H1 (cell line): ENCODE data around the gene PRKCA. TPM values are rescaled to one million over a fixed set of nuclear protein-coding genes. Genes with fewer than 3 reads are reported as not detected.

Experiments
- CTCF ChIA-PET: fragments of 300-600 bp; sonication (Branson Sonifier 250); formaldehyde crosslinking; loops from one replicate; lab custom pipeline; 2021; ENCODE audit not compliant: partially characterized antibody; lab: Charles Lee
- POLR2A ChIA-PET: fragments of 300-600 bp; sonication (Branson Sonifier 250); formaldehyde crosslinking; loops from one replicate; lab custom pipeline; 2021; ENCODE audit warnings: inconsistent platforms; ENCODE audit not compliant: partially characterized antibody; lab: Charles Lee
- DNase-seq, 2 experiments: peaks; one replicate each; pipeline versions ENCODE4 v3.0.0 to v3.0.0-alpha.2; 2010 to 2022; ENCODE audit warnings: low spot score in 2 of 2, low read depth in 1 of 2, mixed read lengths in 1 of 2
- FAIRE-seq: peaks from 2 replicates; lab custom pipeline; 2011; peaks lifted over from hg19 to GRCh38; lab: Jason Lieb, UNC
- H2AFZ ChIP-seq: 2 replicates; pipeline ENCODE4 v1.8.1; 2012; ENCODE audit warnings: low read length, inconsistent platforms
- H2AK5ac ChIP-seq: 2 replicates; pipeline ENCODE4 v1.6.1; 2013; ENCODE audit warnings: low read depth, low read length
- H2BK120ac ChIP-seq: replicated peaks from 2 replicates; pipeline ENCODE3; 2013; ENCODE audit warnings: low read depth, low read length, inconsistent platforms
- H2BK12ac ChIP-seq: 2 replicates; pipeline ENCODE4 v1.6.1; 2013; ENCODE audit warnings: low read depth, low read length
- H2BK15ac ChIP-seq: 2 replicates; pipeline ENCODE4 v1.6.1; 2013; ENCODE audit warnings: low read length
- H2BK20ac ChIP-seq: 2 replicates; pipeline ENCODE4 v1.6.1; 2013; ENCODE audit warnings: low read length
- H2BK5ac ChIP-seq: 2 replicates; pipeline ENCODE4 v1.6.1; 2013; ENCODE audit warnings: low read depth, low read length
- H3K14ac ChIP-seq: 2 replicates; pipeline ENCODE4 v1.6.1; 2013; ENCODE audit warnings: inconsistent platforms; ENCODE audit not compliant: insufficient read length
- H3K18ac ChIP-seq: 2 replicates; pipeline ENCODE4 v1.6.1; 2013; ENCODE audit warnings: low read length; ENCODE audit errors: extremely low read depth
- H3K23ac ChIP-seq: 2 replicates; pipeline ENCODE4 v1.6.1; 2013; ENCODE audit warnings: inconsistent platforms; ENCODE audit not compliant: insufficient read length
- H3K23me2 ChIP-seq: 2 replicates; pipeline ENCODE4 v1.6.1; 2013; ENCODE audit warnings: low read depth, low read length
- H3K27ac ChIP-seq: 2 replicates; pipeline ENCODE4 v1.6.1; 2011; ENCODE audit warnings: low read depth, low read length, inconsistent platforms
- H3K27me3 ChIP-seq, 4 experiments: replicated peaks in 1 of 4; 1 replicate in 1 of 4; 2 replicates in 3 of 4; pipeline versions ENCODE4 v1.6.1 to v1.8.1; 2011 to 2013; ENCODE audit warnings: low read length in 3 of 4, mild to moderate bottlenecking in 3 of 4, inconsistent platforms in 2 of 4, mixed read lengths in 2 of 4, moderate library complexity in 1 of 4; ENCODE audit not compliant: control insufficient read depth in 3 of 4, insufficient read depth in 3 of 4; ENCODE audit errors: extremely low read depth in 1 of 4
- H3K36me3 ChIP-seq, 4 experiments: 2 replicates each; pipeline versions ENCODE4 v1.6.1 to v1.8.1; 2011 to 2013; ENCODE audit warnings: mild to moderate bottlenecking in 4 of 4, low read length in 3 of 4, moderate library complexity in 2 of 4, control low read depth in 1 of 4, inconsistent platforms in 1 of 4; ENCODE audit not compliant: insufficient read depth in 4 of 4, control insufficient read depth in 2 of 4
- H3K4ac ChIP-seq: replicated peaks from 2 replicates; pipeline ENCODE3; 2013; ENCODE audit warnings: low read length, low read depth, mixed read lengths, inconsistent platforms; ENCODE audit not compliant: insufficient read length
- H3K4me1 ChIP-seq, 4 experiments: replicated peaks in 1 of 4; 1 replicate in 1 of 4; 2 replicates in 3 of 4; pipeline versions ENCODE4 v1.6.1 to v1.8.1; 2011 to 2013; ENCODE audit warnings: low read length in 3 of 4, inconsistent platforms in 2 of 4, mixed read lengths in 1 of 4; ENCODE audit not compliant: insufficient read depth in 4 of 4, control insufficient read depth in 3 of 4
- H3K4me2 ChIP-seq, 2 experiments: 2 replicates each; pipeline versions ENCODE4 v1.6.1 to v1.8.1; 2011 to 2013; ENCODE audit warnings: low read depth in 2 of 2, low read length in 2 of 2, control low read depth in 1 of 2, inconsistent platforms in 1 of 2, mild to moderate bottlenecking in 1 of 2; ENCODE audit not compliant: insufficient read depth in 1 of 2
- H3K4me3 ChIP-seq, 4 experiments: fragments of 200-600, 300-600 bp in 1 of 4; sonication (generic), shearing (Covaris generic), sonication (Bioruptor Twin) in 1 of 4; 2 replicates each; pipeline versions ENCODE4 v1.5.1 to v1.8.1; 2011 to 2016; ENCODE audit warnings: low read length in 4 of 4, low read depth in 3 of 4, control low read depth in 2 of 4, inconsistent platforms in 2 of 4, mild to moderate bottlenecking in 2 of 4, mixed read lengths in 1 of 4, moderate library complexity in 1 of 4; ENCODE audit not compliant: insufficient read depth in 2 of 4; ENCODE audit errors: extremely low read depth in 1 of 4
- H3K56ac ChIP-seq: replicated peaks from 2 replicates; pipeline ENCODE3; 2013; ENCODE audit warnings: low read depth, mild to moderate bottlenecking, mixed read lengths, low read length, inconsistent platforms; ENCODE audit not compliant: insufficient read length
- H3K79me1 ChIP-seq: 2 replicates; pipeline ENCODE4 v1.6.1; 2013; ENCODE audit warnings: low read depth, low read length, control low read depth
- H3K79me2 ChIP-seq, 2 experiments: 2 replicates each; pipeline versions ENCODE4 v1.6.1 to v1.8.1; 2012 to 2013; ENCODE audit warnings: low read length in 2 of 2, mild to moderate bottlenecking in 2 of 2, inconsistent platforms in 1 of 2; ENCODE audit not compliant: insufficient read depth in 2 of 2, control insufficient read depth in 1 of 2
- H3K9ac ChIP-seq, 4 experiments: replicated peaks in 1 of 4; 1 replicate in 1 of 4; 2 replicates in 3 of 4; pipeline versions ENCODE4 v1.6.1 to v1.8.1; 2011 to 2013; ENCODE audit warnings: low read depth in 3 of 4, low read length in 3 of 4, control low read depth in 2 of 4, mild to moderate bottlenecking in 2 of 4, moderate library complexity in 2 of 4, inconsistent platforms in 1 of 4; ENCODE audit errors: extremely low read depth in 1 of 4
- H3K9me3 ChIP-seq, 2 experiments: 2 replicates each; pipeline versions ENCODE4 v1.6.1 to v1.8.1; 2012 to 2013; ENCODE audit warnings: mild to moderate bottlenecking in 2 of 2, moderate library complexity in 2 of 2, control low read depth in 1 of 2, inconsistent platforms in 1 of 2, low read depth in 1 of 2, low read length in 1 of 2, mixed read lengths in 1 of 2; ENCODE audit not compliant: insufficient read depth in 2 of 2
- H4K20me1 ChIP-seq, 2 experiments: replicated peaks in 1 of 2; 2 replicates each; pipeline versions ENCODE3 to v1.8.1; 2011 to 2013; ENCODE audit warnings: inconsistent platforms in 2 of 2, low read length in 2 of 2, mild to moderate bottlenecking in 1 of 2; ENCODE audit not compliant: insufficient read depth in 2 of 2, control insufficient read depth in 1 of 2
- H4K5ac ChIP-seq: 2 replicates; pipeline ENCODE4 v1.6.1; 2013; ENCODE audit warnings: low read length, low read depth, mixed read lengths, inconsistent platforms; ENCODE audit not compliant: insufficient read length
- H4K8ac ChIP-seq: 2 replicates; pipeline ENCODE4 v1.8.0; 2013; ENCODE audit warnings: mild to moderate bottlenecking, moderate library complexity, low read length, inconsistent platforms; ENCODE audit not compliant: insufficient read depth; ENCODE audit errors: extremely low read depth
- H4K91ac ChIP-seq: replicated peaks from 2 replicates; pipeline ENCODE3; 2013; ENCODE audit warnings: low read length, mixed read lengths, inconsistent platforms; ENCODE audit not compliant: insufficient read length
- CEBPB ChIP-seq: IDR thresholded peaks from 2 replicates; pipeline ENCODE4 v1.6.1; 2012; ENCODE audit warnings: low read depth, low read length
- CTBP2 ChIP-seq: IDR thresholded peaks from 2 replicates; pipeline ENCODE4 v1.7.0; 2011; ENCODE audit warnings: borderline replicate concordance, mild to moderate bottlenecking, moderate library complexity, mixed read lengths, low read length; ENCODE audit not compliant: insufficient read depth, insufficient read length
- EGR1 ChIP-seq: IDR thresholded peaks from 2 replicates; pipeline ENCODE4 v1.6.1; 2011; ENCODE audit warnings: low read depth, low read length, borderline replicate concordance
- FOSL1 ChIP-seq: IDR thresholded peaks from 2 replicates; pipeline ENCODE4 v1.6.1; 2011; ENCODE audit warnings: mild to moderate bottlenecking, low read depth, low read length, moderate library complexity; ENCODE audit not compliant: insufficient read depth
- JUN ChIP-seq: IDR thresholded peaks from 2 replicates; pipeline ENCODE4 v1.6.1; 2011; ENCODE audit warnings: low read depth, mild to moderate bottlenecking, improper control_type of control experiment, low read length
- JUND ChIP-seq: IDR thresholded peaks from 2 replicates; pipeline ENCODE4 v1.6.1; 2011; ENCODE audit warnings: mild to moderate bottlenecking, improper control_type of control experiment, low read length
- KDM1A ChIP-seq: fragments of 200-600, 300-600 bp; sonication (generic); IDR thresholded peaks from 2 replicates; pipeline ENCODE4 v1.7.1; 2016; ENCODE audit warnings: mild to moderate bottlenecking, low read length, borderline replicate concordance
- KDM4A ChIP-seq: IDR thresholded peaks from one replicate; pipeline ENCODE4 v1.7.1; 2012; ENCODE audit warnings: low read depth, mild to moderate bottlenecking, moderate library complexity, low read length, inconsistent platforms; ENCODE audit not compliant: severe bottlenecking
- MAFK ChIP-seq: IDR thresholded peaks from 2 replicates; pipeline ENCODE4 v1.6.1; 2012; ENCODE audit warnings: low read depth, mild to moderate bottlenecking, improper control_type of control experiment, low read length
- PHF8 ChIP-seq: fragments of 200-600 bp; sonication (generic); conservative IDR thresholded peaks from 2 replicates; pipeline ENCODE4 v1.7.1; 2012; ENCODE audit warnings: low read depth, mild to moderate bottlenecking, inconsistent platforms, low read length, moderate library complexity
- POLR2AphosphoS5 ChIP-seq: IDR thresholded peaks from 2 replicates; pipeline ENCODE4 v1.6.1; 2011; ENCODE audit warnings: low read depth, low read length
- POU5F1 ChIP-seq: IDR thresholded peaks from 2 replicates; pipeline ENCODE4 v1.6.1; 2011; ENCODE audit warnings: low read depth, mild to moderate bottlenecking, low read length, moderate library complexity
- RXRA ChIP-seq: IDR thresholded peaks from 2 replicates; pipeline ENCODE4 v1.6.1; 2011; ENCODE audit warnings: low read depth, mild to moderate bottlenecking, low read length, moderate library complexity; ENCODE audit not compliant: insufficient read depth
- SIRT6 ChIP-seq: IDR thresholded peaks from one replicate; pipeline ENCODE4 v1.7.1; 2012; ENCODE audit warnings: low read length, inconsistent platforms
- SP4 ChIP-seq: IDR thresholded peaks from 2 replicates; pipeline ENCODE4 v1.6.1; 2012; ENCODE audit warnings: low read length, inconsistent platforms
- TEAD4 ChIP-seq: IDR thresholded peaks from 2 replicates; pipeline ENCODE4 v1.6.1; 2012; ENCODE audit warnings: low read depth, low read length, inconsistent platforms, mixed read lengths
- WGBS, 2 experiments: shearing (Covaris generic) in 1 of 2; methylation state at CpG; one replicate each; pipeline versions ENCODE4 v1.1.6 to v1.1.7; 2013 to 2015; ENCODE audit warnings: low lambda C conversion rate in 2 of 2, mixed read lengths in 2 of 2, inconsistent platforms in 1 of 2, low coverage in 1 of 2, missing lambda C conversion rate in 1 of 2; ENCODE audit not compliant: insufficient replicate concordance in 2 of 2, insufficient coverage in 1 of 2, insufficient read length in 1 of 2; ENCODE audit errors: extremely low coverage in 1 of 2, missing lambda C conversion rate in 1 of 2; 5-methylcytosine and 5-hydroxymethylcytosine counted together
- polyA plus RNA-seq, 7 experiments: library from polyadenylated mRNA; depleted of rRNA in 3 of 7; stranded (reverse) in 5 of 7; unstranded in 2 of 7; fragments of >200 nt in 5 of 7; fragments of 200-250 nt in 2 of 7; gene quantifications; 1 replicate in 5 of 7; 2 replicates in 1 of 7; 4 replicates in 1 of 7; pipeline versions ENCODE4 v1.2.1 to v1.2.3, GENCODE V29; 2011 to 2013; ENCODE audit warnings: missing spikeins in 2 of 7, mixed read lengths in 2 of 7
- total RNA-seq: library from RNA; stranded (reverse); fragmentation: NEBNext Ultra II Directional; extraction: Animal tissue kit (Norgen Biotek cat#: 25700); gene quantifications from 2 replicates; pipeline ENCODE4 v1.2.1, GENCODE V29; 2021

The PRKCA gene
- total and polyA plus RNA-seq, 2 of the 8 experiments (the other 6 are each of a cell fraction or from before 2014, with no cell fraction given): 5.8 to 17.8 TPM

- Histone ChIP-seq H4K91ac (no peak overlapping the region), H3K14ac (no peak overlapping the region), H2BK20ac (no peak overlapping the region), H4K20me1 (peaks cover 0 to 2% of the 10 kb centered on the region in 2 experiments), H2BK5ac (no peak overlapping the region), H3K23ac (no peak overlapping the region), H3K56ac (no peak overlapping the region), H3K18ac (no peak overlapping the region), H3K4ac (no peak overlapping the region), H3K9ac (no peak overlapping the region), H3K36me3 (no peaks in the 10 kb centered on the region), H2AFZ (no peak overlapping the region), H3K4me1 (no peaks in the 10 kb centered on the region), H3K9me3 (no peaks in the 10 kb centered on the region), H3K79me1 (no peaks in the 10 kb centered on the region), H3K4me3 (no peak overlapping the region), H2BK15ac (no peak overlapping the region), H3K23me2 (no peaks in the 10 kb centered on the region), H4K5ac (no peak overlapping the region), H3K79me2 (no peaks in the 10 kb centered on the region), H3K4me2 (no peak overlapping the region), H2AK5ac (no peak overlapping the region), H4K8ac (no peak overlapping the region), H2BK12ac (no peak overlapping the region), H2BK120ac (no peak overlapping the region), H3K27ac (no peak overlapping the region), H3K27me3 (no peaks in the 10 kb centered on the region)
- ChIA-PET CTCF (interaction anchor here (1.2 to 1.7 kb wide), 3 partner anchors 317 to 372 kb away, joined by 3 to 5 read pairs (median 4); no protein-coding TSS in a partner anchor), POLR2A (no interaction called here)
- FAIRE-seq (no peak), DNase-seq (no peak)
- 81% methylated on average over 4 of the region's 4 CpGs; no CpG with 5 or more reads in 1 of the 2 experiments for WGBS, 2 experiments
- TF ChIP-seq CEBPB: no peak
- TF ChIP-seq EGR1: no peak
- TF ChIP-seq POU5F1: no peak
- TF ChIP-seq PHF8: no peak
- TF ChIP-seq RXRA: no peak
- TF ChIP-seq SP4: no peak
- no peak for TF ChIP-seq JUND
- TF ChIP-seq JUN: no peak
- no peak for TF ChIP-seq KDM4A
- TF ChIP-seq KDM1A: no peak
- no peak for TF ChIP-seq SIRT6
- TF ChIP-seq TEAD4: no peak
- no peak for TF ChIP-seq MAFK
- TF ChIP-seq FOSL1: no peak
- TF ChIP-seq CTBP2: no peak
- TF ChIP-seq POLR2AphosphoS5: no peak
Observed at GRCh38 chr17:66627985-66628384, 325.6 kb downstream of the PRKCA start.
